Kasumi-1 (cell line): Measurements from ENCODE around the gene BRCA2.
"Not testable (repeated sequence)": the region's sequence is repeated elsewhere in the genome, so short reads cannot be mapped to it uniquely, and the experiment has no call there.

Experiments used
- DNase-seq, 2 experiments: peaks; one replicate each; lab custom pipeline; 2025; lab: John Stamatoyannopoulos, UW

BRCA2 gene

GRCh38 chr13:32309312-32310133, 5.8 kb upstream of the BRCA2 start:
- peak; percentile 5 to 48 for DNase-seq

- peak; percentile 27 to 48 for DNase-seq
Measured at GRCh38 chr13:32310134-32310706, 5.1 kb upstream of the BRCA2 start.

GRCh38 chr13:32311188-32311897, 4.0 kb upstream of the BRCA2 start:
- DNase-seq = no peak

DNA sequence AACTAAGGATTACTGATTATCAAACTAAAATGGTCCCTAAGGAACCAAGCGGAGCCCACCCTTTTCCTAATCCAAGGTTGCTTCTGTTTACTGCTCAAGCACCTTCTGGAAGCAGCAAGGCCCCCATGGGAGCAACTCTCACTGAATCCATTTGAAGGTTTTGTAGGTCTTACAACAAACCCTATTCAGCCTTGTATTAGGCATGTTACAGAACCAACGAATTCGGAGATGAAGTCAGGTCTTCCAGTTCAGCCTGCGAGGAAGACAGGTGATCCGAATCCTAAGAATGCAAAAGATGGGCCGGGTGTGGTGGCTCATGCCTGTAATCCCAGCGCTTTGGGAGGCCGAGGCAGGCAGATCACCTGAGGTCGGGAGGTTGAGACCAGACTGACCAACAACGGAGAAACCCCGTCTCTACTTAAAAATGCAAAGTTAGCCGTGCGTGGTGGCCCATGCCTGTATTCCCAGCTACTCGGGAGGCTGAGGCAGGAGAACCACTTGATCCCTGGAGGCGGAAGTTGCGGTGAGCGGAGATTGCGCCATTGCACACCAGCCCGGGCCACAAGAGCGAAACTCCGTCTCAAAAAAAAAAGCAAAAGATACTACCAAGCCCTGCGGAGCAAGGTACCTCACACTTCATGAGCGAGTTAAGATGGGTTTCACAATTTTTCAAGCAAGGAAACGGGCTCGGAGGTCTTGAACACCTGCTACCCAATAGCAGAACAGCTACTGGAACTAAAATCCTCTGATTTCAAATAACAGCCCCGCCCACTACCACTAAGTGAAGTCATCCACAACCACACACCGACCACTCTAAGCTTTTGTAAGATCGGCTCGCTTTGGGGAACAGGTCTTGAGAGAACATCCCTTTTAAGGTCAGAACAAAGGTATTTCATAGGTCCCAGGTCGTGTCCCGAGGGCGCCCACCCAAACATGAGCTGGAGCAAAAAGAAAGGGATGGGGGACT, 754 bp upstream of the BRCA2 start:
- peak; percentile 47 to 50 for DNase-seq

- DNase-seq = no peak
Measured at GRCh38 chr13:32316028-32316339, 676 bp downstream of the BRCA2 start.

- peak; percentile 23 to 24 for DNase-seq
Measured at GRCh38 chr13:32316501-32316900, 1.2 kb downstream of the BRCA2 start.

- no peak for DNase-seq
Measured at GRCh38 chr13:32317716-32318465, 2.6 kb downstream of the BRCA2 start.

DNA sequence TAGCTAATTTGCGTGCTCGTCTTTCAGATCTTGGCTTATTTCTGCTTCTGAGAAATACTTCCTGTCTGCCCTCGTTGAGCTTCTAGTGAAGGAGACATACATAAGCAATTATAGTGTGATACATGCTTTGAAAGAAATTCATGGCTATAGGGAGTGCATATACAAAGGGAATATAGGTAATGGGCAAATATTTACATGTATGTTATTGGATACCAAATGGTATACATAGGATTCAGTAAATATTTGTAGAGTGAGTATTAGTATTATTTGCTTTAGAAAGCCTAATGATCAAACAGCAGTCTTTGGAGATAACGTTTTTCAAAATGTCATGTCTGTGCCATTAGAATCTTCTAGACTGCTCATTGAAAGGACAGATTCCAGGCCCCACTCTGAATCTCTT, 5.2 kb downstream of the BRCA2 start:
- no peak for DNase-seq

DNA sequence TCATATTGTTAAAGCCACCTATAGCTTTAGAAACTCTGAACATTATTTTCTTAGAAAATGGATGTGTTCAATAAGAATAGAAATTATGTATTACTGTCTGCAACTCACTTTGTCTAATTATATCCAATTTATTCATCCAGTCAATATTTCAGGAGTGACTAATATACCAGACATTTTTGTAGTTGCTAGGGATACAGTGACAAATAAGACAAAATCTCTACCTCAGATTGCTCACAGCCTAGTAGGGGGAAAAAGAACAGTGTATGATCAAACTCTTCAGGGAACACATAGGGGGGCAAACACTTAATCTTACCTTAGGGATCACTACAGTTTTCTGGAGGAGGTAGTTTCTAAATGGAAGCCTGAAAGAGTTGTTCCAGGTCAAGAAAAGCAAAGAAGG, 8.6 kb downstream of the BRCA2 start:
- no peak for DNase-seq

- no peak for DNase-seq
Measured at GRCh38 chr13:32330441-32330840, 15.1 kb downstream of the BRCA2 start.

DNA sequence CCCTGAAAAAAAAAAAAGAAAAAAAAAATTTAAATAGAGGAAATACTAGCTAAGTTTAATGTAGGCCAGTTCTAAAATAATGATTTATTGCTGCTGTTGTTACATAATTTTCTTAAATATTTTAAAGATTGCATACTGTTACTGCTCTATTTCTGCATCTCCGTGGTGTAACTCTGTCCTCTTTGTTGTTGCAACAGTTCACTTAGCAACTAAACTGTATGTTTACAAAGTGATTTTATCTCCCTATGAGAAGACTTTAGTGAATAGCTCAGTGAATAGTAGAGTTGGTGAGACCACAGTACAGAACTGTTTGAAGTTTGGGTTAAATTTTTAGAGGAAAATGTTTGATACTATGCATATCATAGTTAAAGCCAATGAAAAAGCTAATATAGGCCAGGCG, 19.4 kb downstream of the BRCA2 start:
- DNase-seq = no peak

DNA sequence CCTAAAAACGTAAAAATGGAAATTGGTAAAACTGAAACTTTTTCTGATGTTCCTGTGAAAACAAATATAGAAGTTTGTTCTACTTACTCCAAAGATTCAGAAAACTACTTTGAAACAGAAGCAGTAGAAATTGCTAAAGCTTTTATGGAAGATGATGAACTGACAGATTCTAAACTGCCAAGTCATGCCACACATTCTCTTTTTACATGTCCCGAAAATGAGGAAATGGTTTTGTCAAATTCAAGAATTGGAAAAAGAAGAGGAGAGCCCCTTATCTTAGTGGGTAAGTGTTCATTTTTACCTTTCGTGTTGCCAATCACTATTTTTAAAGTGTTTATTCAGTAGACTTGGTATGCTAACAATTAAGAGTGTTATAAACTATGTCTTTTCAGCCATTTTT, 25.6 kb downstream of the BRCA2 start:
- no peak for DNase-seq

DNA sequence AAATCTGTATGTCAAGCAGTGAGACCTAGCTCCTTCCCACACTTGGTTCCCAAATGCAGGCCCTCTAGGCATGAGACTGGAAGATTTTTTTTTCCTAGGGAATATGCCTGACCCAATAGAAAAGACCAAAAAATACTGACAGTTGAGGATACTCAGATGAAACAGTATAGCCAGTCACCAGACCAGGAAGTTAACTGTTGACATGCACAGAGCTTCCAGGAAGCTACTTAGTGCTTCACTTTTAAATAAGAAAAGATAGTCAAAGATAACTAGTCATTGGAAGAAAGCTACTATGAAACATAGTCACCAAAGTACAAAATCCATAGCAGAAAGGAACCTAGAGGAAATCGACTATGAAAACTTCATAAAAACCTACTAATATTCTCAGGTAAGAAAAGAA, 32.3 kb downstream of the BRCA2 start:
- DNase-seq = no peak

- DNase-seq = not testable (repeated sequence)
Measured at GRCh38 chr13:32350839-32351441, 35.6 kb downstream of the BRCA2 start.

GRCh38 chr13:32354040-32354439, 38.7 kb downstream of the BRCA2 start:
- no peak for DNase-seq

DNA sequence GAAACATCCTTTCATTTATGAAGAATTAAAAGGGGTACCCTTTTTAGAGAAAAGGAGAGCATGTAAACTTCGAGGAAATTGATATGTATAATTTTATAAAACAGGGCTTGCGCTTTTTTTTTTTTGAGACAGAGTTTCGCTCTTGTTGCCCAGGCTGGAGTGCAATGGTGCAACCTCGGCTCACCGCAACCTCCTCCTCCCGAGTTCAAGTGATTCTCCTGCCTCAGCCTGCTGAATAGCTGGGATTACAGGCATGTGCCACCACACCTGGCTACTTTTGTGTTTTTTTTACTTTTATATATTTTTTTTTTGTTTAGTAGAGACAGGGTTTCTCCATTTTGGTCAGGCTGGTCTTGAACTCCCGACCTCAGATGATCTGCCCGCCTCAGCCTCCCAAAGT, 40.6 kb downstream of the BRCA2 start:
- not testable (repeated sequence) for DNase-seq

- DNase-seq = peak; percentile 26 to 28
Measured at GRCh38 chr13:32362574-32362973, 47.3 kb downstream of the BRCA2 start.

DNA sequence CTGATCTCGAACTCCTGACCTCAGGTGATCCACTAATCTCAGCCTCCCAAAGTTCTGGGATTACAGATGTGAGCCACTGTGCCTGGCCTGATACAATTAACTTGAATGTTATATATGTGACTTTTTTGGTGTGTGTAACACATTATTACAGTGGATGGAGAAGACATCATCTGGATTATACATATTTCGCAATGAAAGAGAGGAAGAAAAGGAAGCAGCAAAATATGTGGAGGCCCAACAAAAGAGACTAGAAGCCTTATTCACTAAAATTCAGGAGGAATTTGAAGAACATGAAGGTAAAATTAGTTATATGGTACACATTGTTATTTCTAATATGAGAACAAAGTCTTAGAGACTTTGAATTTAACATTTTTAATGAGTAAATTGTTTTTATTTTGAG, 55.5 kb downstream of the BRCA2 start:
- DNase-seq = no peak

DNA sequence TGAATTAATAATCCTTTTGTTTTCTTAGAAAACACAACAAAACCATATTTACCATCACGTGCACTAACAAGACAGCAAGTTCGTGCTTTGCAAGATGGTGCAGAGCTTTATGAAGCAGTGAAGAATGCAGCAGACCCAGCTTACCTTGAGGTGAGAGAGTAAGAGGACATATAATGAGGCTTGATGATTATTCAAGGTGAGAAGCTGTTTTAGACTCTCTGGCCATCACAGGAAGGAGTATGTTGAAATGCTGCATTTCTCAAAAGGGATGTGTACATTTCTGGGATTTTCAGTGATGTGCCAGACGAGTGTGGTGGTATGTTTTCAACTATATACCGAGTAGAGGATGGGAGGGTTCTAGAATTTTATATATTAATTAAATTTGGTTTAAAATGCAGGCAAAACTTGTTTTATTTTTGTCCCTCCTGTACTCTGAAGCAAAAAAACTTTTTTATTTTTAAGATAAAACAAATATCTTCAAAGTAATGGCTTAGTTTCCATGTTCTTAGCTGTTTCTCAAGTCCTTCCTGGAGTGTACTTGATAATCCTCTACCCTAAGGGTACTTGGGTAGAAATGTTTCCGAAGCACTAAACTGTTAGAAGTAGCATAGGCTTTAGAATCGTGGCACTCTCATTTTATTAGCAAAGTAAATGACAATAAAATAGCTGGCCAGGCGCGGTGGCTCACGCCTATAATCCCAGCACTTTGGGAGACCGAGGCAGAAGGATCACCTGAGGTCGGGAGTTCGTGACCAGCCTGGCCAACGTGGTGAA, 61.5 kb downstream of the BRCA2 start:
- DNase-seq = no peak

DNA sequence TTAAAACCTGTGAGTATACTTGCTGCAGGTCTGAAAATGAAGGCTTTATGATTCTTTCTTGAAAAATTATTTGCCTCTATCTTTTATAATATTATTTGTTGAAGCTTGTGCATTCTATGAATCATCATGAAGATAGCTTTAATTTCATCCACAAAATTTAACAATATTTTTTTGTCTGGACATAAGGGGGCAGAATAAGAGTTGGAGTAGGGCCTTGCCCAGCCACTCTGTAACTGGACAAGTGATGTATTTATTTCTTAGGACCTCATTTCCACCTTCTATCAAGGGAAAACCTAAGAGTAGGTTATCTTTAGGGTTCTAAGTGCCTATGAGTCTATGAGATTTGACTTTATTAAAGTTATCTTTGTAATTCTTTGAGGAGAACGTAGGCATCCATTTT, 62.7 kb downstream of the BRCA2 start:
- DNase-seq = no peak
